ENCODE results near the gene OPCML. TPM values are rescaled to one million over a fixed set of nuclear protein-coding genes. Genes with fewer than 3 reads are reported as not detected.

OPCML gene
- total RNA-seq, 2 donors from 2014 or later: not detected

GRCh38 chr11:133238027-133238426 lies 294.3 kb downstream of the OPCML start:
- no peak for ATAC-seq (ENCODE audit: insufficient number of reproducible peaks, low FRiP score, low read depth)
- no peak for TF ChIP-seq CTCF (IDR thresholded peaks at IDR 0.05)
- Histone ChIP-seq H3K4me1 (ENCODE audit: control insufficient read depth in 1 of 2, low read depth in 2 of 2) (no peaks in the 10 kb centered on the region), H3K27ac (no peak overlapping the region), H3K36me3 (no peaks in the 10 kb centered on the region), H3K27me3 (replicated peaks; ENCODE audit: insufficient read depth) (no peaks in the 10 kb centered on the region), H3K4me3 (no peak overlapping the region), H3K9me3 (no peaks in the 10 kb centered on the region)
- DNase-seq (ENCODE audit: low spot score): no peak

- Histone ChIP-seq H3K27ac (no peak overlapping the region), H3K27me3 (replicated peaks; ENCODE audit: insufficient read depth) (no peaks in the 10 kb centered on the region), H3K4me1 (ENCODE audit: control insufficient read depth in 1 of 2, low read depth in 2 of 2) (no peaks in the 10 kb centered on the region), H3K4me3 (no peak overlapping the region), H3K36me3 (no peaks in the 10 kb centered on the region), H3K9me3 (no peaks in the 10 kb centered on the region)
- TF ChIP-seq CTCF (IDR thresholded peaks at IDR 0.05): no peak
- no peak for ATAC-seq (ENCODE audit: insufficient number of reproducible peaks, low FRiP score, low read depth)
- no peak for DNase-seq (ENCODE audit: low spot score)
These were observed 296.9 kb downstream of the OPCML start for GRCh38 chr11:133235381-133235780.

GRCh38 chr11:133234883-133235282 lies 297.4 kb downstream of the OPCML start:
- ATAC-seq (ENCODE audit: insufficient number of reproducible peaks, low FRiP score, low read depth) (no peak), DNase-seq (ENCODE audit: low spot score) (no peak)
- Histone ChIP-seq H3K4me1 (ENCODE audit: control insufficient read depth in 1 of 2, low read depth in 2 of 2) (no peaks in the 10 kb centered on the region), H3K27ac (no peak overlapping the region), H3K4me3 (no peak overlapping the region), H3K36me3 (no peaks in the 10 kb centered on the region), H3K27me3 (replicated peaks; ENCODE audit: insufficient read depth) (no peaks in the 10 kb centered on the region), H3K9me3 (no peaks in the 10 kb centered on the region)
- TF ChIP-seq CTCF (IDR thresholded peaks at IDR 0.05): no peak

- H3K4me1 ChIP-seq (ENCODE audit: control insufficient read depth in 1 of 2, low read depth in 2 of 2): no peaks in the 10 kb centered on the region
- no peak for ATAC-seq (ENCODE audit: insufficient number of reproducible peaks, low FRiP score, low read depth)
- no peaks in the 10 kb centered on the region for H3K27me3 ChIP-seq (replicated peaks; ENCODE audit: insufficient read depth)
- no peak overlapping the region for H3K4me3 ChIP-seq
- H3K27ac ChIP-seq: no peak overlapping the region
- no peaks in the 10 kb centered on the region for H3K9me3 ChIP-seq
- DNase-seq (ENCODE audit: low spot score): no peak
- H3K36me3 ChIP-seq: no peaks in the 10 kb centered on the region
- TF ChIP-seq CTCF (IDR thresholded peaks at IDR 0.05): no peak
These were observed 299.6 kb downstream of the OPCML start for GRCh38 chr11:133232665-133233064.

GRCh38 chr11:133230431-133230830 lies 301.9 kb downstream of the OPCML start:
- no peaks in the 10 kb centered on the region for H3K27me3 ChIP-seq (replicated peaks; ENCODE audit: insufficient read depth)
- H3K9me3 ChIP-seq: no peaks in the 10 kb centered on the region
- ATAC-seq (ENCODE audit: insufficient number of reproducible peaks, low FRiP score, low read depth) (no peak), DNase-seq (ENCODE audit: low spot score) (no peak)
- H3K4me3 ChIP-seq: no peak overlapping the region
- no peak overlapping the region for H3K27ac ChIP-seq
- no peaks in the 10 kb centered on the region for H3K36me3 ChIP-seq
- no peaks in the 10 kb centered on the region for H3K4me1 ChIP-seq (ENCODE audit: control insufficient read depth in 1 of 2, low read depth in 2 of 2)
- no peak for TF ChIP-seq CTCF (IDR thresholded peaks at IDR 0.05)

All from thoracic aorta (tissue), 2 donors.